ENCODE data around the gene SERTM1. TPM values are rescaled to one million over a fixed set of nuclear protein-coding genes. Genes with fewer than 3 reads are reported as not detected.

Gene SERTM1
- total RNA-seq, 1 donor, result under 0.01 TPM

DNA sequence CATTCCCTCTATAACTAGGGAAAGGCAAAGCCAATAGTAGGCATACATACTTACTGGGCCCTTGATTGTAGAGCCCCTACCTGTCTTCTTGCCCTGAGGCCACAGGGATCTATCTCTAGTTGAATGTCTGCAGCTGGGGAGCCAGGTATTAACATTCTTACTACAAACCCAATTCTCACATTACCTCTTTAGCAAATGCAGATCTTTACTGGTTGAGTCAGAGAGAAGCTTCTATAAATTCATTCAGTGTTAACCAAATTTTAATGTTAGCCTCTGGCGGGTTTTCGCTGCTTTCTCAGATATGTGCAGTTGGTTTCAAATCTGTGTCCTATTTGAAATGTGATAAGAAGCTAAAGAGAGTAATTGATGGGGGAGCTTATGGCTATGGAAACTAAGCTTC, 43.2 kb downstream of the SERTM1 start:
- H3K4me3 ChIP-seq (ENCODE audit: low read depth, low read length), result no peak overlapping the region
- TF ChIP-seq, protein P1, sequence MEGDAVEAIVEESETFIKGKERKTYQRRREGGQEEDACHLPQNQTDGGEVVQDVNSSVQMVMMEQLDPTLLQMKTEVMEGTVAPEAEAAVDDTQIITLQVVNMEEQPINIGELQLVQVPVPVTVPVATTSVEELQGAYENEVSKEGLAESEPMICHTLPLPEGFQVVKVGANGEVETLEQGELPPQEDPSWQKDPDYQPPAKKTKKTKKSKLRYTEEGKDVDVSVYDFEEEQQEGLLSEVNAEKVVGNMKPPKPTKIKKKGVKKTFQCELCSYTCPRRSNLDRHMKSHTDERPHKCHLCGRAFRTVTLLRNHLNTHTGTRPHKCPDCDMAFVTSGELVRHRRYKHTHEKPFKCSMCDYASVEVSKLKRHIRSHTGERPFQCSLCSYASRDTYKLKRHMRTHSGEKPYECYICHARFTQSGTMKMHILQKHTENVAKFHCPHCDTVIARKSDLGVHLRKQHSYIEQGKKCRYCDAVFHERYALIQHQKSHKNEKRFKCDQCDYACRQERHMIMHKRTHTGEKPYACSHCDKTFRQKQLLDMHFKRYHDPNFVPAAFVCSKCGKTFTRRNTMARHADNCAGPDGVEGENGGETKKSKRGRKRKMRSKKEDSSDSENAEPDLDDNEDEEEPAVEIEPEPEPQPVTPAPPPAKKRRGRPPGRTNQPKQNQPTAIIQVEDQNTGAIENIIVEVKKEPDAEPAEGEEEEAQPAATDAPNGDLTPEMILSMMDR (IDR thresholded peaks at IDR 0.05; ENCODE audit: insufficient read depth, low read length), result no peak

DNA sequence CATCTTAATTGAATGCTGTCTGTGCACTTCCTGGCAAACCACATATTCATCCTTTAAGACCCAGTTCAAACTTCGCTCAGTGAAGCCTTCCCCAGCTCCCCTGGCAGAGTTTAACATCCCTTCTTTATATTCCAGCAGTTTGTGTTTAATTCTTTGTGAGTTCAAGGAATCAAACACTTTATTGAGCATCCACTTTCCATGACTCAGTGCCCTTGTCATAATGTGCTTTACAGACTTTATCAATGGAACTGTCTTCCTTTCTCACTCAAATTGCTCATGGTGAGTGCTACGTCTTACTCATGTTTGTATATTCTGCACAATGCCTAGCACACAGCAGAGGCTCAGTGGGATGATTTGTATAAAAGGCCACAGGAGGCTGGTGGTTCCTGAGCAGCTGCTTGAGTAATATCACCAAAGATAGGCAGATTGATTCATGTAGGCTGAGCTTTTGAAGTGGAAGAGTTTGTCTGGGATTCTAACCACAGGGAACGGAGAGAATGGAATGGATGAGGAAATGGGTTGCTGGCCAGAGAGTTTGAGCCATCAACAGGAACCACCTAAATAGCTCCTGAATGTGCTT, 44.2 kb downstream of the SERTM1 start:
- TF ChIP-seq, protein P1 (IDR thresholded peaks at IDR 0.05; ENCODE audit: insufficient read depth, low read length), result no peak
- H3K4me3 ChIP-seq (ENCODE audit: low read depth, low read length), result no peak overlapping the region
- DNase-seq (ENCODE audit: low read depth), result peak; percentile 73

More for the DNA sequence above, 43.2 kb downstream of the SERTM1 start:
- no peak for DNase-seq (ENCODE audit: low read depth)

DNA sequence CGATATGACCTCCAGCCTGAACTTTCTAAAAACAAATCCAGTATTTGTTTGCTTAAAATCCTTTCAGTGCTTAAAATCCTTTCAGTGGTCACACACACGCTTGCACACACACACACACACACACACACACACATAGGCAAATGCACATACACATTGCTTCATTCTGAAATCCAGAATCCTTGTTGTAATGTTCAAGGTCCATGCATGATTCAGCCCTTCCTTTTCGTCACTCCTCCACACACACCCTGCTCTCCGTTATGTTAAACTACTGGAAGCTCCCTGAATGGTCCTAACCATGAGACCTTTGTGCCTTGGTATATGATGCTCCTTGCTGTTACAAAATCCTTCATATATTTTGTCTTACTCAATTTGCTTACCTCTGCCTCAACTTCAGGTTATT, 44.9 kb downstream of the SERTM1 start:
- TF ChIP-seq, protein P1 (IDR thresholded peaks at IDR 0.05; ENCODE audit: insufficient read depth, low read length), result no peak
- peak; percentile 44 for DNase-seq (ENCODE audit: low read depth)
- H3K4me3 ChIP-seq (ENCODE audit: low read depth, low read length), result no peak overlapping the region

DNA sequence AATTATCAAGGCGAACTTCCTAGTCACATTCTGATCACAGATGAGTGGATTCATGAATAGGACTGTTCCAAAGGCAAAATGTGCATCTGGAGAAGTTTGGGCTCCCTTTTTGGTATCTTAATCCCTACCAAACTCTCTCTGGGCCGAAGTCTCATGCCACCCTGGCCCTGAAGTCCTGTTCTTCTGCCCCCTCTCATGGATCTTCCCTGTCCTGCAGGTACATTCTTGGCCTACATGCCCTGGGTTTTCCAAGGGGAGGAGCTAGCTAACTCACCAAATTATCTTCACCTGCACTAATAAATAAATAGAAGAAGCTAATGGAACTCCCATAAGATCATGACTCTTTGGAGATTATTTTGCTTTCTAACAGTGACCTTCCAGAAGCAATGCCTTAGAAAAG, 50.3 kb downstream of the SERTM1 start:
- no peak overlapping the region for H3K4me3 ChIP-seq (ENCODE audit: low read depth, low read length)
- DNase-seq (ENCODE audit: low read depth), result no peak
- TF ChIP-seq, protein P1 (IDR thresholded peaks at IDR 0.05; ENCODE audit: insufficient read depth, low read length), result no peak

DNA sequence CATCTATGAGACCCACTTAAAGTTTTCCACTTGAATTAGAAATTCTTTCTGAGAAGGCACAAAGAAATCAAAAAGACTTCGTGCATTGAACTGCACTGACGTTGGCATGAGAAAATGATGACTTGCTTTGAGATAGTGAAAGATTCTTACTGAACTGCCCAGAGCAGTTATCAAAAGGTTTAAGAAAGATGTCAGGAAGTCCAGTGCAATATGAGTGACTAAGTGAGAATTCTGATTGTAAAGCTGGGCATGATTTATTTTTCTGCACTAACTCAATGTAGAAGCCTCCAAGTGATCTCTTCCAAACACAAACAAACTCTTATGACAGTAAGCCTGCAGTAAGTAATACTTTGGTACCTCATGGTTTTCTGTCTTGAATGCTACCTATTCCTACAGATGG, 52.1 kb downstream of the SERTM1 start:
- DNase-seq (ENCODE audit: low read depth), result no peak
- no peak overlapping the region for H3K4me3 ChIP-seq (ENCODE audit: low read depth, low read length)
- TF ChIP-seq, protein P1 (IDR thresholded peaks at IDR 0.05; ENCODE audit: insufficient read depth, low read length), result no peak

DNA sequence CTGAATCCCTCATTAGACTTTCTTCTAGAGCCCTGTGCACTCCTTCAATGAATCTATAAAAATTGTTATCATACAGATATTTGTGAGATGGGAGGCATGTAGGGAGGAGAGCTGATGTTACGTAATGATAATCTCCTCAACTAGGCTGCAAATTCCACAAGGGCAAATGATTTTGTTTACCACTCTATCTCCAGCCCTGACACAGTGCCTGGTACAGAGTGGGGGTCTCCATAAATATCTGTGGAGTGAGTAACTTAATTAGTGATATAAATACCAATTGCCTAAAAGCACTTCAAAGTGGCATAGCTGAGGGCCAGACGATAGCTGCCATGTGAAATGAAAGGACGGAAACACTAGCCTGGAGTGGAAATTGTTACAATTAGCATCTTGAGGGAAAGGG, 54.2 kb downstream of the SERTM1 start:
- TF ChIP-seq, protein P1 (IDR thresholded peaks at IDR 0.05; ENCODE audit: insufficient read depth, low read length), result no peak
- no peak for DNase-seq (ENCODE audit: low read depth)
- no peak overlapping the region for H3K4me3 ChIP-seq (ENCODE audit: low read depth, low read length)

All from fibroblast of the aortic adventitia (primary cell).